ENCODE measurements around the gene LAT. TPM values are rescaled to one million over a fixed set of nuclear protein-coding genes. Genes with fewer than 3 reads are reported as not detected.
"Not testable (repeated sequence)": the region's sequence is repeated elsewhere in the genome, so short reads cannot be mapped to it uniquely, and the experiment has no call there.

Gene LAT
- total RNA-seq, 2 donors from 2014 or later, result 2.0 to 2.4 TPM

- ATAC-seq (peak; percentile 98 to 99), DNase-seq (peak; percentile 99)
- intact Hi-C loops (cut with DNase I), result no loop called here
Observed at GRCh38 chr16:28974437-28975157, 10.3 kb upstream of the LAT start, which contains the start of gene SPNS1. TSS of gene SPNS1 (plus strand) at chr16:28974778. CDS start at chr16:28975152, 374 bp downstream.

DNA sequence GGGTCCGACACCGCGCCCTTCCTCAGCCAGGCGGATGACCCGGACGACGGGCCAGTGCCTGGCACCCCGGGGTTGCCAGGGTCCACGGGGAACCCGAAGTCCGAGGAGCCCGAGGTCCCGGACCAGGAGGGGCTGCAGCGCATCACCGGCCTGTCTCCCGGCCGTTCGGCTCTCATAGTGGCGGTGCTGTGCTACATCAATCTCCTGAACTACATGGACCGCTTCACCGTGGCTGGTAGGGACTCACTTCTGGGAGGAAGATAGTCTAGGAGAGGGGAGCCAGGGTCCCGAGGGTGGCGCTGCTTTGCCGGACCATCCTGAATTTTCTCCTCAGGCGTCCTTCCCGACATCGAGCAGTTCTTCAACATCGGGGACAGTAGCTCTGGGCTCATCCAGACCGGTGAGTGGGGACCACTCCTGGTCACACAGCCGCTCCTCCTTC, 9.7 kb upstream of the LAT start:
- intact Hi-C loops (cut with DNase I), result no loop called here
- ATAC-seq, result peak in 1 of 2 donors; percentile 13
- DNase-seq, result no peak

- intact Hi-C loops (cut with DNase I), result no loop called here
- ATAC-seq (no peak), DNase-seq (no peak)
Observed at GRCh38 chr16:28977703-28978662, 6.9 kb upstream of the LAT start.

DNA sequence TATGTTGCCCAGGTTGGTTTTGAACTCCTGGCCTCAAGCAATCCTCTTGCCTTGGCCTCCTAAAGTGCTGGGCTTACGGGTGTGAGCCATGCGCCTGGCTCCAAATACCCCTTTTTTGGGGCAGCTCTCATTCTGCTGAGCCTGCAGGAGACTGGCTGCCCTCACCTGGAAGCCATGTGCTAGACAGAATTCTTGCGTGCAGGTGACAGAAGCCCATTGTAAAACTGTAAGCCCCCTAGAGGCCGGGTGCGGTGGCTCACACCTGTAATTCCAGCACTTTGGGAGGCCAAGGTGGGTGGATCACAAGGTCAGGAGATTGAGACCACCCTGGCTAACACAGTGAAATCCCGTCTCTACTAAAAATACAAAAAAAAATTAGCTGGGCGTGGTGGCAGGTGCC, 4.5 kb upstream of the LAT start:
- ATAC-seq; DNase-seq; intact Hi-C loops (cut with DNase I): not testable (repeated sequence)

- ATAC-seq, result no peak
- intact Hi-C loops (cut with DNase I), result no loop called here
Observed at GRCh38 chr16:28980929-28981328, 3.9 kb upstream of the LAT start.

DNA sequence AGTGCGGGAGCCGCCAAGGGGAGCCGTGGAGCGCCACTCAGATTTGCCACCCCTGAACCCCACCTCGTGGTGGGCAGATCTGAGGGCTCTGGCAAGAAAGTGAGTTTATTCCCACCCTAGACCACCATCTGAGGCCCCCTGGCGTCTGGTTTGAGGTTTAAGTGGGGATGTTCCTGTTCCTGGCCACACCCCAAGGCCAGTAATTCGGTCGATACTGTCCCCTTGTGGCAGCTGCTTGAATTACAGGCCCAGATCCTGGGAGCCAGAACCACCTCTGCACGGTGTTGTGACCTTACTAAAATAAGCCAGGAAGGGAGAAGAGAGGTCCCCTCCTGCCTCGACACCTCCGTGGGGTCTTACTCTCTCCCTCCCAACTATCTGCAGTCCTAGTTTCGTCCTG, 3.3 kb upstream of the LAT start:
- ATAC-seq (no peak), DNase-seq (no peak)
- intact Hi-C loops (cut with DNase I), result no loop called here

More at GRCh38 chr16:28980929-28981328, 3.9 kb upstream of the LAT start:
- DNase-seq, result no peak

DNA sequence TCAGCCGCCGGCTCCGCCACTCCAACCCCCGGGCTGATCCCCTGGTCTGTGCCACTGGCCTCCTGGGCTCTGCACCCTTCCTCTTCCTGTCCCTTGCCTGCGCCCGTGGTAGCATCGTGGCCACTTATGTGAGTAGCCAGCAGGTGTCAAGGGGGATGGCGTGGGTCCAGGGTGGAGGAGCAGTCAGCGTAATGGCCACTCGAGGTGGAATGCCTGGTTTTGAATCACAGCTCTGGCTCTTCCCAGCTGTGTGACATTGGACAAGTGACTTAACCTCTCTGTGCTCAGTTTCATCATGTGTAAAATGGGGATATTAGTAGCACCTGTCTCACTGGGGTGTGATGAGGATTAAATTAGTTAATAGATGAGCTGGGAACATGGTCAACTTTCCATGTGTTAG, 2.4 kb upstream of the LAT start:
- DNase-seq, result no peak

DNA sequence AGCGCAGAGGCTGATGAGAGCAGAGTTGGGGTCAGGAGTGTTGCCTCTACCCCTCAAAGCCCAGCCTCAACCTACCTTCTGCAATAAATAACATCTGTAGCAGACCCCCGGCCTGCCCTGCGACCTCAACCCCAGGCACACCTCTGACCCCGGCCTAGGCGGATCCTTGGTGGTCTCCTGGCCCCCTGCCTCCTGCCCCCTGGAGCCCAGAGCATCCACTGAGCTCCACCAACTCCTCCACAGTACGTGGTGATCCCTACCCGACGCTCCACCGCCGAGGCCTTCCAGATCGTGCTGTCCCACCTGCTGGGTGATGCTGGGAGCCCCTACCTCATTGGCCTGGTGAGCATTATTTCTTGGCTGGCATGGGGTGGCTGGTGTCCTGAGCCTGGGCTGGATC, 1.9 kb upstream of the LAT start:
- DNase-seq, result no peak
- ATAC-seq, result no peak
- intact Hi-C loops (cut with DNase I), result no loop called here

More for the DNA sequence above, 2.4 kb upstream of the LAT start:
- intact Hi-C loops (cut with DNase I), result no loop called here
- ATAC-seq, result no peak

DNA sequence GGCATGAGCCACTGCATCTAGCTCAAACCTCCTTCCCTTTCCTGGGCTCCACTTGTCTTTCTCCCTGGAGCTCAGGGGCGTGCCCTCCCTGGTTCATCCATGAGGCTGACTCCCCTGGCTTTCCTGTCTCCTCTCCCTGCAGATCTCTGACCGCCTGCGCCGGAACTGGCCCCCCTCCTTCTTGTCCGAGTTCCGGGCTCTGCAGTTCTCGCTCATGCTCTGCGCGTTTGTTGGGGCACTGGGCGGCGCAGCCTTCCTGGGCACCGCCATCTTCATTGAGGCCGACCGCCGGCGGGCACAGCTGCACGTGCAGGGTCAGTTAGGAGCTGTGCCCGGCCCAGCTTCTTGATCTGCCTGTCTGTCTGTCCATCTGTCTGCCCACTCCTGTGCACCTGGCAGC, 1.2 kb upstream of the LAT start:
- intact Hi-C loops (cut with DNase I), result no loop called here
- ATAC-seq, result no peak
- DNase-seq, result no peak

DNA sequence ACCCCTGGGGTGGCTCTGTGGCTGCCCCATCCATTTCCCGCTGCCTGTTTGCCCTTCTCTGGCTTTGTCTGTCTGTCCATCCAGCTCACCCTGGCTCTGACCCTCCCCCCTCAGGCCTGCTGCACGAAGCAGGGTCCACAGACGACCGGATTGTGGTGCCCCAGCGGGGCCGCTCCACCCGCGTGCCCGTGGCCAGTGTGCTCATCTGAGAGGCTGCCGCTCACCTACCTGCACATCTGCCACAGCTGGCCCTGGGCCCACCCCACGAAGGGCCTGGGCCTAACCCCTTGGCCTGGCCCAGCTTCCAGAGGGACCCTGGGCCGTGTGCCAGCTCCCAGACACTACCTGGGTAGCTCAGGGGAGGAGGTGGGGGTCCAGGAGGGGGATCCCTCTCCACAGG, 761 bp upstream of the LAT start:
- ATAC-seq, result no peak
- DNase-seq, result no peak
- intact Hi-C loops (cut with DNase I), result no loop called here

GRCh38 chr16:28985211-28986041, 574 bp downstream of the LAT start:
- no peak for DNase-seq
- intact Hi-C loops (cut with DNase I), result no loop called here
- ATAC-seq, result peak in 1 of 2 donors; percentile 5

- intact Hi-C loops (cut with DNase I), result no loop called here
- DNase-seq, result no peak
- no peak for ATAC-seq
Observed at GRCh38 chr16:28986046-28986445, 1.2 kb downstream of the LAT start.

- intact Hi-C loops (cut with DNase I), result no loop called here
- no peak for DNase-seq
Observed at GRCh38 chr16:28986492-28986891, 1.6 kb downstream of the LAT start.

GRCh38 chr16:28987170-28987853, 2.5 kb downstream of the LAT start:
- no peak for DNase-seq

More at GRCh38 chr16:28986492-28986891, 1.6 kb downstream of the LAT start:
- no peak for ATAC-seq

DNA sequence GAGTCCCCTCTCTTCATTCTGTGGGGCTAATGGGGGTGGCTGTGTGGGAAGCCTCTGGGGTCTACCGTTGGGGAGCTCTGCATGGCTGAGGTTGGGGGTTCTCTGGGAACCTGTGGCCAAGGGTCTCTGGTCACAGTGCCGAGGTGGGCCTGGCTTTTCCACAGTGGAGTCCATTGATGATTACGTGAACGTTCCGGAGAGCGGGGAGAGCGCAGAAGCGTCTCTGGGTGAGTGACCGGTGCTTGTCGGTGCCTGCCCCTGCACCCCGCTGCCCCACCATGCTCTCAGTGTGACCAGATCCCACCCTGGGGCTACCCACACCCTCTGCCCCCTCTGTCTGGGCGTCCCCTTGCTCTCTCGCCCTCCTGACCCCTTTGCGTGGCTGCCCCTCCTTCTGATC, 4.5 kb downstream of the LAT start:
- no peak for ATAC-seq
- intact Hi-C loops (cut with DNase I), result no loop called here
- no peak for DNase-seq

More at GRCh38 chr16:28987170-28987853, 2.5 kb downstream of the LAT start:
- no peak for ATAC-seq
- intact Hi-C loops (cut with DNase I), result no loop called here

GRCh38 chr16:28990375-28991040, 5.7 kb downstream of the LAT start:
- DNase-seq (no peak), ATAC-seq (no peak)
- intact Hi-C loops (cut with DNase I), result no loop called here

DNA sequence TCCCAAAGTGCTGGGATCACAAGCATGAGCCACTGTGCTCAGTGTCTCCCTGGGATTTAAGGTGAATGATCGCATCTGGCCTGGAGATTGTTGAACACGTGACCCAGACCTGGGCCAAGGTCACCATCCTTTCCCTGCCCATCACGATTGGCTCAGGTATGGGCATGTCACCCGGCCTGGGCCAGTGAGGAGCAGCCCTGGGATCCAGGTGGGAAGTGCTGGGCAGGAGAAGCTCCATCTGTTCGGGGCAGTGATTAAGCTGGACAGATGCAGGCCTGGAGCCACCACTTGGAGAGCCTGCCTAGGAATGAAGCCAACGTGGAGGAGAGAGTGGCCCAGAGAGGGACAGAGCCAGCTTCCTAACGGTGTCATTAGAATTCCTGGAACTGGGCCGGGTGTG, 6.8 kb downstream of the LAT start:
- no peak for ATAC-seq
- no peak for DNase-seq
- intact Hi-C loops (cut with DNase I), result no loop called here

GRCh38 chr16:28992496-28992895, 7.6 kb downstream of the LAT start:
- DNase-seq (no peak), ATAC-seq (no peak)
- intact Hi-C loops (cut with DNase I), result no loop called here
